Measurements from ENCODE around the gene GRIP2.
A peak's percentile ranks its signal among the peaks of the same experiment; 100 is the strongest.

GRIP2 gene

GRCh38 chr3:14484741-14485140 lies 55.4 kb downstream of the GRIP2 start:
- DNase-seq (ENCODE audit: low read depth): no peak

- no peak for DNase-seq (ENCODE audit: low read depth)
These were observed 56.9 kb downstream of the GRIP2 start for GRCh38 chr3:14483286-14483685.

GRCh38 chr3:14482271-14482721 lies 57.8 kb downstream of the GRIP2 start:
- DNase-seq (ENCODE audit: low read depth): no peak

- no peak for DNase-seq (ENCODE audit: low read depth)
These were observed 58.5 kb downstream of the GRIP2 start for GRCh38 chr3:14481646-14482036.

GRCh38 chr3:14481018-14481645 lies 59.0 kb downstream of the GRIP2 start:
- DNase-seq (ENCODE audit: low read depth): no peak

GRCh38 chr3:14480207-14481017 lies 59.7 kb downstream of the GRIP2 start:
- no peak for DNase-seq (ENCODE audit: low read depth)

- no peak for DNase-seq (ENCODE audit: low read depth)
These were observed 60.6 kb downstream of the GRIP2 start for GRCh38 chr3:14479591-14479990.

- DNase-seq (ENCODE audit: low read depth): no peak
These were observed 61.1 kb downstream of the GRIP2 start for GRCh38 chr3:14478956-14479550.

- DNase-seq (ENCODE audit: low read depth): no peak
These were observed 62.7 kb downstream of the GRIP2 start for GRCh38 chr3:14477311-14477935.

- no peak for DNase-seq (ENCODE audit: low read depth)
These were observed 63.4 kb downstream of the GRIP2 start for GRCh38 chr3:14476583-14477265.

- no peak for DNase-seq (ENCODE audit: low read depth)
These were observed 64.5 kb downstream of the GRIP2 start for GRCh38 chr3:14475621-14476020.

- no peak for DNase-seq (ENCODE audit: low read depth)
These were observed 65.6 kb downstream of the GRIP2 start for GRCh38 chr3:14474363-14475081.

- DNase-seq (ENCODE audit: low read depth): no peak
These were observed 66.7 kb downstream of the GRIP2 start for GRCh38 chr3:14473411-14473891.

- peak; percentile 78 for DNase-seq (ENCODE audit: low read depth)
These were observed 67.4 kb downstream of the GRIP2 start for GRCh38 chr3:14472471-14473351.

GRCh38 chr3:14471690-14472089 lies 68.5 kb downstream of the GRIP2 start:
- no peak for DNase-seq (ENCODE audit: low read depth)

GRCh38 chr3:14471016-14471415 lies 69.1 kb downstream of the GRIP2 start:
- no peak for DNase-seq (ENCODE audit: low read depth)

- no peak for DNase-seq (ENCODE audit: low read depth)
These were observed 69.7 kb downstream of the GRIP2 start for GRCh38 chr3:14470461-14470860.

- no peak for DNase-seq (ENCODE audit: low read depth)
These were observed 71.5 kb downstream of the GRIP2 start for GRCh38 chr3:14468621-14468981.

- no peak for DNase-seq (ENCODE audit: low read depth)
These were observed 72.1 kb downstream of the GRIP2 start for GRCh38 chr3:14467814-14468620.
